Measurements from ENCODE around the gene ACVR1. TPM values are rescaled to one million over a fixed set of nuclear protein-coding genes. Genes with fewer than 3 reads are reported as not detected.

The ACVR1 gene
- total RNA-seq, 1 experiment from 2014 or later, result 11.1 TPM

- TF ChIP-seq CTCF (IDR thresholded peaks at IDR 0.05; ENCODE audit: insufficient read depth in 1 of 2, low read depth in 1 of 2, low read length in 1 of 2, severe bottlenecking in 1 of 2, unreplicated experiment in 1 of 2), result no peak
- no peak overlapping the region for H3K27ac Mint-ChIP-seq (ENCODE audit: unreplicated experiment)
- peaks cover 15% of the 10 kb centered on the region for H3K27me3 Mint-ChIP-seq (ENCODE audit: insufficient read depth, unreplicated experiment)
- no peak for DNase-seq
- ChIA-PET CTCF (no interaction called here), POLR2A (no interaction called here)
- Histone ChIP-seq H3K36me3 (ENCODE audit: control insufficient read depth, insufficient read depth, low read length) (no peaks in the 10 kb centered on the region), H3K27me3 (replicated peaks; ENCODE audit: control insufficient read depth, insufficient read depth, low read length) (no peaks in the 10 kb centered on the region), H3K4me3 (ENCODE audit: low read depth, low read length) (no peak overlapping the region), H3K9me3 (no peaks in the 10 kb centered on the region; the same call in 1 of the 2 replicates), H3K4me1 (no peaks in the 10 kb centered on the region)
- no peaks in the 10 kb centered on the region for H3K36me3 Mint-ChIP-seq (ENCODE audit: insufficient read depth, unreplicated experiment)
- no peaks in the 10 kb centered on the region for H3K9me3 Mint-ChIP-seq (ENCODE audit: unreplicated experiment)
- BruUV-seq (replicated peaks), result no TSS peak
- intact Hi-C loops (cut with micrococcal nuclease; ENCODE audit: unreplicated experiment), result no loop called here
- no peak overlapping the region for H3K4me3 Mint-ChIP-seq (ENCODE audit: unreplicated experiment)
- H3K4me1 Mint-ChIP-seq (ENCODE audit: low read depth, unreplicated experiment), result no peaks in the 10 kb centered on the region
Measured at GRCh38 chr2:157691131-157691530, 185.0 kb downstream of the ACVR1 start.

Other genes starting within 250 kb of the ACVR1 start
- gene ACVR1C, start 247.5 kb downstream of the ACVR1 start, total RNA-seq (2022), result 2.0 and 2.1 TPM in 2 replicates
- not detected in 2 replicates for gene UPP2, start 225.5 kb upstream of the ACVR1 start, total RNA-seq (2022)